COLO668 (cell line): Measurements from ENCODE around the gene EHMT2.
A peak's percentile ranks its signal among the peaks of the same experiment; 100 is the strongest.
"Not testable (repeated sequence)": the region's sequence is repeated elsewhere in the genome, so short reads cannot be mapped to it uniquely, and the experiment has no call there.

Experiments used
- DNase-seq: peaks from one replicate; lab custom pipeline; 2025; ENCODE audit not compliant: unreplicated experiment; lab: John Stamatoyannopoulos, UW

Gene EHMT2

GRCh38 chr6:31897612-31898382 is at the start of gene EHMT2:
EHMT2 (minus strand) TSS chr6:31897698; CDS start chr6:31897677, 21 bp downstream.
- peak; percentile 88 for DNase-seq

DNA sequence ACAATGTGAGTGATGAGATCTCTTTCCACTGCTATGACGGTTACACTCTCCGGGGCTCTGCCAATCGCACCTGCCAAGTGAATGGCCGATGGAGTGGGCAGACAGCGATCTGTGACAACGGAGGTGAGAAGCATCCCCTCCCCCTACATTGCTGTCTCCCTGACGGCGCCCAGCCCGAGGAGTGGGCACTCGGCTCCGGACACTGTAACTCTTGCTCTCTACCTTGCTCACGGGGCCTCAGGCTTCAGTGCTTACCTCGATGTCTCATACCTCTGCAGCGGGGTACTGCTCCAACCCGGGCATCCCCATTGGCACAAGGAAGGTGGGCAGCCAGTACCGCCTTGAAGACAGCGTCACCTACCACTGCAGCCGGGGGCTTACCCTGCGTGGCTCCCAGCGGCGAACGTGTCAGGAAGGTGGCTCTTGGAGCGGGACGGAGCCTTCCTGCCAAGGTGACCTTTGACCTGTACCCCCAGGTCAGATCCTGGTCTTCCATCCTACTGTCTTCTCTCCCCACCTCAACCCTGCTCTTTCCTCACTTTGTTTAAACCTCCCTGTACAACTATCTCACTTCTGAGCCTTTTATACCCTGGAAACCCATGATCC is 49.7 kb upstream of the EHMT2 start:
- no peak for DNase-seq

GRCh38 chr6:31946370-31946885 is 48.9 kb upstream of the EHMT2 start:
- DNase-seq, result no peak

DNA sequence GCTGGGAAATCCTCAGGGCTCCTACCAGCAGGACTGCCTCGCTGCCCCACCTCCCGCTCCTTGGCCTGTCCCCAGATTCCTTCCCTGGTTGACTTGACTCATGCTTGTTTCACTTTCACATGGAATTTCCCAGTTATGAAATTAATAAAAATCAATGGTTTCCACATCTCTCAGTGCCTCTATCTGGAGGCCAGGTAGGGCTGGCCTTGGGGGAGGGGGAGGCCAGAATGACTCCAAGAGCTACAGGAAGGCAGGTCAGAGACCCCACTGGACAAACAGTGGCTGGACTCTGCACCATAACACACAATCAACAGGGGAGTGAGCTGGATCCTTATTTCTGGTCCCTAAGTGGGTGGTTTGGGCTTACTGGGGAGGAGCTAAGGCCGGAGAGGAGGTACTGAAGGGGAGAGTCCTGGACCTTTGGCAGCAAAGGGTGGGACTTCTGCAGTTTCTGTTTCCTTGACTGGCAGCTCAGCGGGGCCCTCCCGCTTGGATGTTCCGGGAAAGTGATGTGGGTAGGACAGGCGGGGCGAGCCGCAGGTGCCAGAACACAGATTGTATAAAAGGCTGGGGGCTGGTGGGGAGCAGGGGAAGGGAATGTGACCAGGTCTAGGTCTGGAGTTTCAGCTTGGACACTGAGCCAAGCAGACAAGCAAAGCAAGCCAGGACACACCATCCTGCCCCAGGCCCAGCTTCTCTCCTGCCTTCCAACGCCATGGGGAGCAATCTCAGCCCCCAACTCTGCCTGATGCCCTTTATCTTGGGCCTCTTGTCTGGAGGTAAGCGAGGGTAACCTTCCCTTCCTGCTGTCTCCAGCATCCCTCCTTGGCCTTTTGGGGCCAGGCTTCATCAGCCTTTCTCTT is 48.2 kb upstream of the EHMT2 start, which contains the start of gene CFB:
Gene CFB, plus strand, starts transcription at position 589 of the 863 bp plus-strand sequence. Its CDS starts 127 bp downstream, at position 716.
- no peak for DNase-seq

GRCh38 chr6:31945154-31945506 is 47.6 kb upstream of the EHMT2 start:
- DNase-seq, result no peak

GRCh38 chr6:31943742-31944141 is 46.2 kb upstream of the EHMT2 start:
- no peak for DNase-seq

- no peak for DNase-seq
Measured at GRCh38 chr6:31940256-31940664, 42.8 kb upstream of the EHMT2 start.

- DNase-seq, result no peak
Measured at GRCh38 chr6:31935823-31936222, 38.3 kb upstream of the EHMT2 start.

DNA sequence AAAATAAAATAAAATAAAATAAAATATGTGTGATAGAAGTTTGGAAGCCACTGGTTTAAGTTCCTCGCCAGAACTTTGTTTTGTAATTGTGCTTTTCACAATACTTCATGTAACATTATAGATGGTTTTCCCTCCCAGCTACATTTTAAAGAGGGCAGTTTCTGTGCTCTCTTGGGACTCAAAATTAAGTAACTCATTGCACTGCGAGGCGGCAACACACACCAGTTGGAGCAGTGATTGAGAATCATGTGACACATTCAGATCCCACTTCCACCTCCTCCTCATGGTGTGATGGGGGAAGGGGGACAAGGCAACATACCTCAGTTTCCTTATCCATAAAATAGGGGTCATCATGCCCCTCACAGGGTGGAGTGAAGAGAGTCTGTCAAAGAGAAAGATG is 37.5 kb upstream of the EHMT2 start:
- DNase-seq, result no peak

- DNase-seq, result no peak
Measured at GRCh38 chr6:31933537-31933936, 36.0 kb upstream of the EHMT2 start.

DNA sequence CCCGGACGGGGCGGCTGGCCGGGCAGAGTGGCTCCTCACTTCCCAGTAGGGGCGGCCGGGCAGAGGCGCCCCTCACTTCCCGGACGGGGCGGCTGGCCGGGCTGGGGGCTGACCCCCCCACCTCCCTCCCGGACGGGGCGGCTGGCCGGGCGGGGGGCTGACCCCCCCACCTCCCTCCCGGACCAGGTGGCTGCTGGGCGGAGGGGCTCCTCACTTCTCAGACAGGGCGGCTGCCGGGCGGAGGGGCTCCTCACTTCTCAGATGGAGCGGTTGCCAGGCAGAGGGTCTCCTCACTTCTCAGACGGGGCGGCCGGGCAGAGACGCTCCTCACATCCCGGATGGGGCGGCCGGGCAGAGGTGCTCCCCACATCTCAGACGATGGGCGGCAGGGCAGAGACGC is 34.6 kb upstream of the EHMT2 start:
- not testable (repeated sequence) for DNase-seq

DNA sequence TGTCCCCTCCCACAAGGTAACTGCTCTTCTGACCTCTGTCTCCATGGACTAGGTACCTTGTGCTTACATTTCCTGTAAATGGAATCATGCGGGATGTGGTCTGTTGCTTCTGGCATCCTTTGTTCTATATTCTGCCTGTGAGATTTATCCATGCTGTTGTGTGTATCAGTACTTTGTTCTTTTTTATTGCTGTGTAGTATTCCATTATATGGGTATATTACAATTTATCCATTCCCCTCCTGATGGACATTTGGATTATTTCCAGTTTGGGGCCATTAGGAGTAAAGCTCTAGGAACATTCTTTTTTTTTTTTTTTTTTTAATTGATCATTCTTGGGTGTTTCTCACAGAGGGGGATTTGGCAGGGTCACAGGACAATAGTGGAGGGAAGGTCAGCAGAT is 33.5 kb upstream of the EHMT2 start:
- no peak for DNase-seq

DNA sequence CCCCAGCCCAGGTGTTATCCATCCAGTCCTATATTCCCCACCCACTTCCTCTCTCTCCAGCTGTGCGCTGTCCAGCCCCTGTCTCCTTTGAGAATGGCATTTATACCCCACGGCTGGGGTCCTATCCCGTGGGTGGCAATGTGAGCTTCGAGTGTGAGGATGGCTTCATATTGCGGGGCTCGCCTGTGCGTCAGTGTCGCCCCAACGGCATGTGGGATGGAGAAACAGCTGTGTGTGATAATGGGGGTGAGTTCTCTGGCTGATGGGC is 31.1 kb upstream of the EHMT2 start:
- no peak for DNase-seq

DNA sequence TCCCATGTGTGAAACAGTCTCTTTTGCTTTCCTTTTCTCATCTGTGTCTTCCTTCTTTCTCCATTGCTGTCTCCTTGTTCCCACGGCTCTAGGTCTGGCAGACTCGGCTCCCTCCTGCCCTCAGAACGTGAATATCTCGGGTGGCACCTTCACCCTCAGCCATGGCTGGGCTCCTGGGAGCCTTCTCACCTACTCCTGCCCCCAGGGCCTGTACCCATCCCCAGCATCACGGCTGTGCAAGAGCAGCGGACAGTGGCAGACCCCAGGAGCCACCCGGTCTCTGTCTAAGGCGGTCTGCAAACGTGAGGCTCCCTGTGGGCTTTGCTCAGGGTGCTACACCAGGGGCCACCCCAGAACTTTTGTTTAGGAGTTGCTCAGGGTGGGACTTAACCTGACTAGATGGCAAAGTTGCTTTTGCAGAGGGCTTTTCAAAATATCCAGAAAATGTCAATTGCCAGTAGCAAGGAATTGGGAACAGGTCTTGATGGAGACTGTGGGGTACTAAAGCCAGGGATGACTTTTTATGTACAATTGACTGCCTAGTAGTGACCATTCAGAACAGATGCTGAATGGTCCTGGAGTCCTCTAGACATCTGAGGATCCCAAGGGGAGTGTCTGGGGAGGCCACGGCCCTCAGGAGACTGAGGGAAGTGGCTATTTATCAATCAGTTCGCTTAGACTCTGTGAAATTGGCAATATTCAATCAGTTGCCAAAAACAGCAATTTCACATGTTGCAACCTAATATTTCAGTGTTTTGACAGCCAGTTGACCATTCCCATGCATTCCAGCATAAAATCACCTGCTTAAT is 30.6 kb upstream of the EHMT2 start:
- DNase-seq, result no peak

DNA sequence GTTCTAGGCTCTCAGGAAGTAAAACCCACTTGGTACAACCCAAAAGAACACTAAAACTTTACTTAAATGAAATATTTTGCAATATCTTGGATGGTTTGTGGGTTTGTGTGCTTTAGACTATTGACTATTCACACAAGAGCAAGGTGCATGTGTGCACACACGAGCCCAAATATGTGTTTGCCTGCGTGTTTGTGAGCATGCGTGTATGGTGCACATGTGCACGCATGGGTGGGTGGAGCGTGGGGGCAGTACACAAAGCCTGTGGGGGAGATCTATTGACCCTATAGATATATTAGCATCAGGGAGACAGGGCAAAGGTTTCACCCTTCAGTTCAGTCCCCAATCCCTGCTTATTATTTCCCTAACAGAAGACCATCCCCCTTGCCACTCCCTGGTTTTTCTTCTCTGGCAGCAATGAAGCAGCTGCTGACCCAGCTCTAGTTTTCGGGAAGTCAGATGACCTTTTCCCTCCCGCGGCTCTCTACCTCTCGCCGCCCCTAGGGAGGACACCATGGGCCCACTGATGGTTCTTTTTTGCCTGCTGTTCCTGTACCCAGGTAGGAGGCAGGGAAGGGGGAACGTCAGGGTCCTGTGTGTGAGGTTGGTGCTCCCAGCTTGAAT is 29.9 kb upstream of the EHMT2 start, which contains the start of gene C2:
Gene C2, plus strand, starts transcription at position 476 of the 621 bp plus-strand sequence. Its CDS starts 36 bp downstream, at position 512.
- DNase-seq, result no peak

DNA sequence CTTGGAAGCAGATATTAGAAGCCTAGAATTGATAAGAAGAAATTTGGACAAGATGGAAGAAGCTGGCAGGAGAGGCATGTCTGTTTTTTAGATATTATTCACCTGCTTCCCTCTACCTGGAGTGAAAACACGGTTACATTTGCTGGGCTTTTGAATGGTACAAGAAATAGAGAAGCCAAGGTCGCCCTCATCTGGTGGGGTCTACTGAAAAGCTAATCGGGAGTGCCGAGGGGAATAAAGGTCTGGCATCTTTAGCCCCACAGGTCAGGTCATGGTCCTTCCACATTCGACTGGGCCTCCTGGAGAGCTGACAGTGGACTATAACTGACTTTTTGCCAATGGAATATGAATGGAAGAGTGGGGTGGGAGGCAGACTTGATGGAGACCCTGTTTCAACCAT is 25.4 kb upstream of the EHMT2 start:
- DNase-seq, result peak; percentile 8

DNA sequence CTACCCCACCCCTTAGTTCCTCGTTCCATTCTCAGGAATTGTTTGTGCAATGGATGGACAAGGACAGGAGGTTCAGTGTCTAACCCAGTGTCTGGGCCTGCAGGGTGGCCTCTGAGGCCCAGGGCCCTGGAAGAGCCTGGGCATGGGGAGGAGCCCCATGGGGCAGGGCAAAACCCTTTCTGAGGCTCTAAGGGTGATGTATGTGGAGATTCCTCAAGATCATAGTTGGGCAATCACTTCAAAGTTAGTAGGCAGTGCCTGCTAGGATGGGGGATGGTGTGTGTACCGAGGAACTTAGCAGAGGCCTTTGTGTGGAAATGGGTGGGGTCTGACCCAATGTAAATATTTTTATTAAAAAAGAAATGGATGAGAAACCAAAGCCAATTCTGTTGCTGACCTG is 23.3 kb upstream of the EHMT2 start:
- no peak for DNase-seq

- DNase-seq, result no peak
Measured at GRCh38 chr6:31919624-31920303, 22.3 kb upstream of the EHMT2 start.

GRCh38 chr6:31918069-31918720 is 20.7 kb upstream of the EHMT2 start:
- no peak for DNase-seq
